HEK293 (cell line): ENCODE data around the gene CAVIN3.

Source experiments
- CTCF ChIA-PET: fragments of 350-600 bp; formaldehyde crosslinking; extraction: SDS; loops from one replicate; lab custom pipeline; 2021; ENCODE audit warnings: antibody characterized with exemption; lab: Yijun Ruan, JAX
- POLR2A ChIA-PET: fragments of 300-600 bp; formaldehyde crosslinking; extraction: SDS; loops from one replicate; lab custom pipeline; 2020; ENCODE audit warnings: antibody characterized with exemption, inconsistent platforms; lab: Yijun Ruan, JAX
- H3K27ac ChIP-seq: fragments of 200-500 bp; sonication (Bioruptor generic); 2 replicates; pipeline ENCODE4 v1.5.1; 2014; ENCODE audit warnings: low read depth, low read length, control low read depth, inconsistent platforms; ENCODE audit errors: extremely low read depth
- H3K36me3 ChIP-seq, 2 experiments: fragments of 200-500 bp in 1 of 2; sonication (Bioruptor generic) in 1 of 2; 1 replicate in 1 of 2; 2 replicates in 1 of 2; pipeline ENCODE4 v1.5.1; 2014 to 2017; ENCODE audit warnings: inconsistent platforms in 2 of 2, low read length in 2 of 2; ENCODE audit not compliant: control insufficient read depth in 2 of 2, insufficient read depth in 1 of 2
- H3K4me1 ChIP-seq: fragments of 200-500 bp; sonication (Bioruptor generic); 2 replicates; pipeline ENCODE4 v1.5.1; 2014; ENCODE audit warnings: mild to moderate bottlenecking, low read length, inconsistent platforms; ENCODE audit not compliant: control insufficient read depth, insufficient read depth
- H3K4me3 ChIP-seq: 2 replicates; pipeline ENCODE4 v1.5.1; 2011; ENCODE audit warnings: low read depth, mild to moderate bottlenecking, control low read depth, low read length, moderate library complexity
- H3K9me3 ChIP-seq: fragments of 200-500 bp; sonication (Bioruptor generic); 2 replicates; pipeline ENCODE4 v1.5.1; 2014; ENCODE audit warnings: low read depth, low read length, inconsistent platforms; ENCODE audit not compliant: control insufficient read depth, insufficient read depth
- BCL11A ChIP-seq: fragments of 450-650 bp; formaldehyde crosslinking; IDR thresholded peaks from 2 replicates; pipeline ENCODE4 v1.5.1; 2016; ENCODE audit warnings: low read depth, missing biosample characterization, missing genetic modification characterization
- HOXC10 ChIP-seq: sonication (generic); formaldehyde crosslinking; IDR thresholded peaks from 2 replicates; pipeline ENCODE4 v1.8.1; 2023; ENCODE audit warnings: mild to moderate bottlenecking, missing genetic modification reagents
- KLF10 ChIP-seq: fragments of 450-650 bp; IDR thresholded peaks from 2 replicates; pipeline ENCODE4 v1.5.1; 2018; ENCODE audit warnings: missing biosample characterization, mild to moderate bottlenecking, missing genetic modification characterization
- MYNN ChIP-seq: fragments of 450-650 bp; formaldehyde crosslinking; IDR thresholded peaks from 2 replicates; pipeline ENCODE4 v1.5.1; 2016; ENCODE audit warnings: missing biosample characterization, missing genetic modification characterization, borderline replicate concordance
- RBAK ChIP-seq: fragments of 450-650 bp; formaldehyde crosslinking; IDR thresholded peaks from 2 replicates; pipeline ENCODE4 v1.5.1; 2016; ENCODE audit warnings: missing biosample characterization, missing genetic modification characterization
- REPIN1 ChIP-seq: fragments of 450-650 bp; formaldehyde crosslinking; IDR thresholded peaks from 2 replicates; pipeline ENCODE4 v1.5.1; 2017; ENCODE audit warnings: missing biosample characterization, missing genetic modification characterization, low read depth
- SP2 ChIP-seq: fragments of 450-650 bp; formaldehyde crosslinking; IDR thresholded peaks from 2 replicates; pipeline ENCODE4 v1.5.1; 2016; ENCODE audit warnings: missing biosample characterization, missing genetic modification characterization
- ZBTB1 ChIP-seq: fragments of 450-650 bp; formaldehyde crosslinking; IDR thresholded peaks from 2 replicates; pipeline ENCODE4 v1.5.1; 2016; ENCODE audit warnings: missing biosample characterization, missing genetic modification characterization
- ZBTB20 ChIP-seq: fragments of 450-650 bp; formaldehyde crosslinking; IDR thresholded peaks from 2 replicates; pipeline ENCODE4 v1.5.1; 2016; ENCODE audit warnings: missing biosample characterization, missing genetic modification characterization
- ZBTB21 ChIP-seq: fragments of 450-650 bp; formaldehyde crosslinking; IDR thresholded peaks from 2 replicates; pipeline ENCODE4 v1.5.1; 2017; ENCODE audit warnings: missing biosample characterization, missing genetic modification characterization
- ZBTB49 ChIP-seq: fragments of 450-650 bp; formaldehyde crosslinking; IDR thresholded peaks from 2 replicates; pipeline ENCODE4 v1.5.1; 2016; ENCODE audit warnings: missing biosample characterization, missing genetic modification characterization, low read depth
- ZBTB8A ChIP-seq: fragments of 450-650 bp; formaldehyde crosslinking; IDR thresholded peaks from 2 replicates; pipeline ENCODE4 v1.5.1; 2016; ENCODE audit warnings: missing biosample characterization, missing genetic modification characterization
- ZFP41 ChIP-seq: fragments of 450-650 bp; formaldehyde crosslinking; IDR thresholded peaks from 2 replicates; pipeline ENCODE4 v1.5.1; 2016; ENCODE audit warnings: missing biosample characterization, missing genetic modification characterization, borderline replicate concordance
- ZIC2 ChIP-seq: fragments of 450-650 bp; formaldehyde crosslinking; IDR thresholded peaks from 2 replicates; pipeline ENCODE4 v1.5.1; 2016; ENCODE audit warnings: missing biosample characterization, missing genetic modification characterization
- ZNF10 ChIP-seq: fragments of 450-650 bp; formaldehyde crosslinking; IDR thresholded peaks from 2 replicates; pipeline ENCODE4 v1.5.1; 2017; ENCODE audit warnings: missing biosample characterization, missing genetic modification characterization
- ZNF121 ChIP-seq: fragments of 450-650 bp; formaldehyde crosslinking; IDR thresholded peaks from 2 replicates; pipeline ENCODE4 v1.5.1; 2016; ENCODE audit warnings: missing biosample characterization, missing genetic modification characterization
- ZNF214 ChIP-seq: fragments of 450-650 bp; formaldehyde crosslinking; IDR thresholded peaks from 2 replicates; pipeline ENCODE4 v1.5.1; 2017; ENCODE audit warnings: missing biosample characterization, mild to moderate bottlenecking, missing genetic modification characterization, borderline replicate concordance
- ZNF311 ChIP-seq: fragments of 450-650 bp; formaldehyde crosslinking; IDR thresholded peaks from 2 replicates; pipeline ENCODE4 v1.5.1; 2017; ENCODE audit warnings: missing biosample characterization, missing genetic modification characterization, borderline replicate concordance
- ZNF394 ChIP-seq: fragments of 450-650 bp; formaldehyde crosslinking; IDR thresholded peaks from 2 replicates; pipeline ENCODE4 v1.5.1; 2016; ENCODE audit warnings: missing biosample characterization, missing genetic modification characterization, mild to moderate bottlenecking, moderate library complexity, borderline replicate concordance
- ZNF514 ChIP-seq: fragments of 450-650 bp; formaldehyde crosslinking; IDR thresholded peaks from 2 replicates; pipeline ENCODE4 v1.5.1; 2016; ENCODE audit warnings: missing biosample characterization, missing genetic modification characterization
- ZNF600 ChIP-seq: fragments of 450-650 bp; formaldehyde crosslinking; IDR thresholded peaks from 2 replicates; pipeline ENCODE4 v1.5.1; 2016; ENCODE audit warnings: missing biosample characterization, missing genetic modification characterization
- ZNF623 ChIP-seq: fragments of 450-650 bp; formaldehyde crosslinking; IDR thresholded peaks from 2 replicates; pipeline ENCODE4 v1.5.1; 2016; ENCODE audit warnings: missing biosample characterization, missing genetic modification characterization
- ZNF658 ChIP-seq: fragments of 450-650 bp; formaldehyde crosslinking; IDR thresholded peaks from 2 replicates; pipeline ENCODE4; 2016; ENCODE audit warnings: missing biosample characterization, missing genetic modification characterization
- ZNF707 ChIP-seq: fragments of 450-650 bp; formaldehyde crosslinking; IDR thresholded peaks from 2 replicates; pipeline ENCODE4 v1.5.1; 2016; ENCODE audit warnings: missing biosample characterization, missing genetic modification characterization
- ZNF785 ChIP-seq: fragments of 450-650 bp; formaldehyde crosslinking; IDR thresholded peaks from 2 replicates; pipeline ENCODE4 v1.5.1; 2016; ENCODE audit warnings: missing biosample characterization, missing genetic modification characterization
- ZXDB ChIP-seq: fragments of 450-650 bp; formaldehyde crosslinking; IDR thresholded peaks from 2 replicates; pipeline ENCODE4 v1.5.1; 2016; ENCODE audit warnings: missing biosample characterization, missing genetic modification characterization

The CAVIN3 gene

DNA sequence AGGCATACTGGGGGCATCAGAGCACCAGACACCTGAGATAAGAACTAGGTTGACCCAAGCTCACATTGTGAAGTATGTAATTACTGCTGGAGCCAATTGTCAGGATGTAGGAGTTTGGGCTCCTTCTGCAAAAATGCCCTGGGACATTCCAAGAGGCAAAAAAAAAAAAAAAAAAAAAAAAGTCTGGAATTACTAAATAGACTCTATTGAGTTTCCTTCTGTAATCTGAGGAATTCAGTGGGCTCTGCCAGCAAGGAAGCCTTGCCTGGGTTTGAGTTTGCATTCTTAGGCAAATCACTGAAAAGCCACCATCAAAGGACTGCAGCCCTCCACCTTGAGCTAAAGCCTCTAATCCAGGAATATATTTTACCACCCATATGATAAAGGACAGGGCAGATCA lies 8.0 kb upstream of the CAVIN3 start:
- H3K9me3 ChIP-seq: no peaks in the 10 kb centered on the region
- CTCF ChIA-PET: interaction anchor here (0.6 to 2.1 kb wide), 4 partner anchors 12 to 50 kb away, joined by 3 to 11 read pairs (median 3); no protein-coding TSS in a partner anchor

DNA sequence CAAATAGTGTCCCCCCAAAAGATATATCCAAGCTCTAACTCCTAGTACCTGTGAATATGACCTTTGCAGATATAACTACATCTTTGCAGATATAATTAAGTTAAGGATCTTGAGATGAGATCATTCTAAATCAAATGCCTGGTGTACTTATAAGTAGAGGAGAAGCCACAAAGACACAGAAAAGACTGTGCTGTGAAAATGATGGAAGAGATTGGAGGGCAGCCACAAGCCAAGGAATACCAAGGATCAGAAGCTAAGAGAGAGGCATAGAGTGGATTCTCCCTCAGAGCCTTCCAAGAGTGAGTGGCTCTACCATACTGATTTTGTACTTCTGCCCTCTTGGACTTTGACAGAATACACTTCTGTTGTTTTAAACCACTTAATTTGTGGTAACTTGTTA lies 7.5 kb upstream of the CAVIN3 start:
- Histone ChIP-seq H3K27ac (no peak overlapping the region), H3K4me3 (no peak overlapping the region), H3K4me1 (no peaks in the 10 kb centered on the region), H3K9me3 (no peaks in the 10 kb centered on the region), H3K36me3 (no peaks in the 10 kb centered on the region)
- no peak for TF ChIP-seq SP2 (tag by site-specific recombination)
- TF ChIP-seq ZNF623 (tag by site-specific recombination): no peak
- no peak for TF ChIP-seq ZNF214
- TF ChIP-seq ZNF10: no peak
- TF ChIP-seq ZNF311 (tag by site-specific recombination): no peak
- no peak for TF ChIP-seq ZNF514 (tag by site-specific recombination)
- TF ChIP-seq ZNF707 (tag by site-specific recombination): no peak
- no peak for TF ChIP-seq KLF10
- no peak for TF ChIP-seq REPIN1 (tag by site-specific recombination)
- TF ChIP-seq ZNF600 (tag by site-specific recombination): no peak
- no peak for TF ChIP-seq ZNF394
- TF ChIP-seq ZBTB8A (tag by site-specific recombination): no peak
- ChIA-PET POLR2A (no interaction called here), CTCF (interaction anchor here (0.6 to 2.1 kb wide), 4 partner anchors 11 to 50 kb away, joined by 3 to 11 read pairs (median 3); no protein-coding TSS in a partner anchor)

More for the DNA sequence above, 8.0 kb upstream of the CAVIN3 start:
- TF ChIP-seq ZIC2 (tag by site-specific recombination) (no peak), ZNF785 (tag by site-specific recombination) (no peak), ZNF658 (no peak), ZXDB (tag by site-specific recombination) (no peak), ZBTB1 (tag by site-specific recombination) (no peak), BCL11A (tag by site-specific recombination) (no peak), HOXC10 (no peak), MYNN (tag by site-specific recombination) (no peak), ZBTB20 (tag by site-specific recombination) (no peak), ZNF121 (tag by site-specific recombination) (no peak), ZFP41 (tag by site-specific recombination) (no peak), ZBTB21 (tag by site-specific recombination) (no peak), RBAK (tag by site-specific recombination) (no peak)
- Histone ChIP-seq H3K36me3 (no peaks in the 10 kb centered on the region), H3K27ac (no peak overlapping the region), H3K4me3 (no peak overlapping the region), H3K4me1 (no peaks in the 10 kb centered on the region)
- POLR2A ChIA-PET: interaction anchor here (0.7 kb wide), 1 partner anchor 27 kb away, joined by 4 read pairs; no protein-coding TSS in a partner anchor

GRCh38 chr11:6326985-6327384 lies 6.7 kb upstream of the CAVIN3 start:
- Histone ChIP-seq H3K9me3 (no peaks in the 10 kb centered on the region), H3K4me1 (no peaks in the 10 kb centered on the region), H3K4me3 (no peak overlapping the region), H3K36me3 (no peaks in the 10 kb centered on the region), H3K27ac (no peak overlapping the region)
- no peak for TF ChIP-seq ZBTB49 (tag by site-specific recombination)
- CTCF ChIA-PET: interaction anchor here (0.7 to 2.1 kb wide), 5 partner anchors 8 to 574 kb away, joined by 3 to 13 read pairs (median 3); no protein-coding TSS in a partner anchor
- POLR2A ChIA-PET: no interaction called here
